ENCODE results near the gene DLGAP4.

GRCh38 chr20:36298061-36298460, 8.1 kb upstream of the DLGAP4 start:
- no peak for TF ChIP-seq DR1 (CRISPR knock-in tag; IDR thresholded peaks at IDR 0.05)
- TF ChIP-seq NFIB (CRISPR knock-in tag; IDR thresholded peaks at IDR 0.05; ENCODE audit: borderline replicate concordance), result no peak
- TF ChIP-seq, protein P1, sequence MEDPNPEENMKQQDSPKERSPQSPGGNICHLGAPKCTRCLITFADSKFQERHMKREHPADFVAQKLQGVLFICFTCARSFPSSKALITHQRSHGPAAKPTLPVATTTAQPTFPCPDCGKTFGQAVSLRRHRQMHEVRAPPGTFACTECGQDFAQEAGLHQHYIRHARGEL (CRISPR knock-in tag; IDR thresholded peaks at IDR 0.05), result no peak
- no peak for TF ChIP-seq NCOR1 (IDR thresholded peaks at IDR 0.05; ENCODE audit: borderline replicate concordance, low read length)
- TF ChIP-seq, protein P2, sequence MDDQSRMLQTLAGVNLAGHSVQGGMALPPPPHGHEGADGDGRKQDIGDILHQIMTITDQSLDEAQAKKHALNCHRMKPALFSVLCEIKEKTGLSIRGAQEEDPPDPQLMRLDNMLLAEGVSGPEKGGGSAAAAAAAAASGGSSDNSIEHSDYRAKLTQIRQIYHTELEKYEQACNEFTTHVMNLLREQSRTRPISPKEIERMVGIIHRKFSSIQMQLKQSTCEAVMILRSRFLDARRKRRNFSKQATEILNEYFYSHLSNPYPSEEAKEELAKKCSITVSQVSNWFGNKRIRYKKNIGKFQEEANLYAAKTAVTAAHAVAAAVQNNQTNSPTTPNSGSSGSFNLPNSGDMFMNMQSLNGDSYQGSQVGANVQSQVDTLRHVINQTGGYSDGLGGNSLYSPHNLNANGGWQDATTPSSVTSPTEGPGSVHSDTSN (CRISPR knock-in tag; IDR thresholded peaks at IDR 0.05; ENCODE audit: borderline replicate concordance), result no peak
- TF ChIP-seq ZNF770 (CRISPR knock-in tag; IDR thresholded peaks at IDR 0.05), result no peak

Measured in HepG2 (cell line).